Mucosa of stomach (tissue), 1 donor: ENCODE results near the gene ASCL5.

ENCODE experiments used
- H3K27me3 ChIP-seq: one replicate; pipeline ENCODE4 v1.7.0; 2013; ENCODE audit warnings: mild to moderate bottlenecking, low read length; ENCODE audit not compliant: control insufficient read depth, insufficient read depth
- H3K36me3 ChIP-seq: one replicate; pipeline ENCODE4 v1.7.0; 2013; ENCODE audit warnings: low read length; ENCODE audit not compliant: control insufficient read depth, insufficient read depth
- H3K4me1 ChIP-seq: one replicate; pipeline ENCODE4 v1.7.0; 2013; ENCODE audit warnings: mild to moderate bottlenecking, low read length; ENCODE audit not compliant: control insufficient read depth, insufficient read depth
- H3K4me3 ChIP-seq: one replicate; pipeline ENCODE4 v1.7.0; 2013; ENCODE audit warnings: low read length
- H3K9ac ChIP-seq: one replicate; pipeline ENCODE4 v1.7.0; 2013; ENCODE audit warnings: mild to moderate bottlenecking, low read length, moderate library complexity
- H3K9me3 ChIP-seq: one replicate; pipeline ENCODE4 v1.7.0; 2013; ENCODE audit warnings: mild to moderate bottlenecking, low read length, moderate library complexity; ENCODE audit not compliant: control insufficient read depth
- donor health status: Pancreatic carcinoma.

ASCL5 gene

DNA sequence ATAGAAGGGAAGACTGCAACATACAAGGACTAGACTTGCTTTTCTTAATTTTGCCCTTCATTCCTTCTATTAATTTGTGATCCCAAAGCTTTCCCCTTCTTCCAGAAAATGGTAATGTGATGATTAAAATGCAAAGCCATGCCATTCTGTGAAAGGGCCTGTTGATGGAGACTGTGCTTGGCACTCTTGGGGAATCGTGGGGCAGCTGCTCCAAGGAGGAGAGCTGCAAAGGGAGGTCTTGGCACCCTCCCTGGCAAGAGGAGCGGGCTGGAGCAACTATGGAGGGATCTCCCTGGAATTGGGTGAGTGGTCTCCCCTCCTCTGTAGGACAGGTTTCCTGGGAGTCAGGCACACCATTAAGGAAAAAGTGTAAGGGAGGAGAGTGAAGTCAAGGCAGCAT is 31.4 kb downstream of the ASCL5 start:
- Histone ChIP-seq H3K9ac (no peak overlapping the region), H3K27me3 (no peaks in the 10 kb centered on the region), H3K36me3 (no peaks in the 10 kb centered on the region), H3K4me1 (no peaks in the 10 kb centered on the region), H3K9me3 (no peaks in the 10 kb centered on the region), H3K4me3 (no peak overlapping the region)

DNA sequence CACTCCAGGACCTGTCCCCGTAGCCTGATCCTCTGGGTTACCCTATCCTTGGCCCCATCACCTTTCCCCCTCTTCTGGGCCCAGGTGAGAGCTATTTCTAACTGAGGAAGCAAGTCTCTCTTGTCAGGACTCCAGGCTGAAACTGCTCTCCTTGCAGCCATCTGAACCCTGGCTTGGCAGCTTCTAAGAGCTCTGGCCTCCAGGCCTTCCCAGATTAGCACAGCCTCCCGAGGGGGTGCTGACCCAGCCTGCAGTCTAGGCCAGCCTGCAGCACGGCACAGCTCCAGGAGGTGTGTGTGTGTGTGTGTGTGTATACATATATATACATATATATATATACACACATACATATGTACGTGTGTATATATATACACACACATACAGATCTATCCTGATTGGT is 32.2 kb downstream of the ASCL5 start:
- Histone ChIP-seq H3K27me3 (no peaks in the 10 kb centered on the region), H3K4me3 (no peak overlapping the region), H3K9ac (no peak overlapping the region), H3K9me3 (no peaks in the 10 kb centered on the region), H3K36me3 (no peaks in the 10 kb centered on the region), H3K4me1 (no peaks in the 10 kb centered on the region)

DNA sequence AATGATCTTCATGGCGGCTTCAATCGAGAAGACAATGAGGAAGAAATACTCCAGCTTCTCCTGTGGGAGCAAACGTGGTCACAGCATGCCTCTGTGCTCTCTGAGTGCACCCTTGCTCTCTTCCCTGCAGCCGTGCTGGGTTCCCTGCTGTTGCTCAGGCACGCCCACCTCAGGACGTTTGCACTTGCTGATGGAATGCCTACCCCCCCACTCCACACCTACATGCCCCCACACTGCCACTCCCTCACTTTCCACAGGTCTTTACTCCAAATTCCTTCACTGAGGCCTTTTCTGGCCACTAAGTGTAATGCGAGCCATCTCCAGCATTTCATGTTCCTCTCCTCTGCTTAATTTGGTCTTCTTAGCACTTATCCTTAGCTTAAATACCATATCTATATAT is 33.0 kb downstream of the ASCL5 start:
- no peaks in the 10 kb centered on the region for H3K36me3 ChIP-seq
- no peak overlapping the region for H3K4me3 ChIP-seq
- H3K4me1 ChIP-seq = no peaks in the 10 kb centered on the region
- H3K9ac ChIP-seq = no peak overlapping the region
- H3K9me3 ChIP-seq = no peaks in the 10 kb centered on the region
- H3K27me3 ChIP-seq = no peaks in the 10 kb centered on the region

DNA sequence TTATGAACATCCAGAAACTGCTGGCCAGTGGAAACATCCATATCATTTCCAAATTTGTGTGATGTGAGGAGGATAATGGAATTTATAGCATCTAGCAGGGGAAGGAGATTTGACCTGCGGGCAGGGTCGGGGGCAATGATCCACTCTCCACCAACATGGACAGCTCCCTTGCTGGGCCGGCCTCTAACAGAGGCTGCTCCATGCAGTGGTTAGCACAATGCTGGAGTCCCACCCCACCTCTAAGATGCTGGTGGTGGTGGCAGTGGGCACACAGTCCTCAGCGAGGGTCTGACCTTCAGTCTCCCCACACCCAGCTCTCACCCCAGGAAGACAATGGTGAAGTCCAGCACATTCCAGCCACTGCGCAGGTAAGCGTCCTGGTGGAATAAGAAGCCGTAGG is 33.4 kb downstream of the ASCL5 start:
- Histone ChIP-seq H3K27me3 (no peaks in the 10 kb centered on the region), H3K9me3 (no peaks in the 10 kb centered on the region), H3K4me1 (no peaks in the 10 kb centered on the region), H3K4me3 (no peak overlapping the region), H3K9ac (no peak overlapping the region), H3K36me3 (no peaks in the 10 kb centered on the region)

DNA sequence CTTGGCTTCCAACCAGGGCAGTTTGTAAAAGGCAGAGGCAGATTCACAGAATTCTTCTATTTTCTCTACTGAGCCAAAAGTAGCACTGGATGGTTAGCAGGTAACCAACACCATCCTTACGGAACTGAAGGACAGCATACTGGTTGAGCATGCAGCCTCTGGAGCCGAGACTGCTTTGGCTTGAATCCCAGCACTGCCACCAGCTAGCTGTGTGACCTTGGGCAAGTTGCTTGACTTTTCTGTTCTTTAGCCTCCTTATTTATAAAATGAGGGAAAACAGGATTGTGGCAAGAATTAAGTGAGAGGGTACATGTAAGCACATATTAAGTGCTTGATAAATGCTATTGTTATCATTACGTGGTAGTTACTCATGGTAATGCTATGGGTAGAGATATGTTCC is 34.2 kb downstream of the ASCL5 start:
- Histone ChIP-seq H3K27me3 (no peaks in the 10 kb centered on the region), H3K4me3 (no peak overlapping the region), H3K36me3 (no peaks in the 10 kb centered on the region), H3K9ac (no peak overlapping the region), H3K9me3 (no peaks in the 10 kb centered on the region), H3K4me1 (peaks cover 4% of the 10 kb centered on the region)

DNA sequence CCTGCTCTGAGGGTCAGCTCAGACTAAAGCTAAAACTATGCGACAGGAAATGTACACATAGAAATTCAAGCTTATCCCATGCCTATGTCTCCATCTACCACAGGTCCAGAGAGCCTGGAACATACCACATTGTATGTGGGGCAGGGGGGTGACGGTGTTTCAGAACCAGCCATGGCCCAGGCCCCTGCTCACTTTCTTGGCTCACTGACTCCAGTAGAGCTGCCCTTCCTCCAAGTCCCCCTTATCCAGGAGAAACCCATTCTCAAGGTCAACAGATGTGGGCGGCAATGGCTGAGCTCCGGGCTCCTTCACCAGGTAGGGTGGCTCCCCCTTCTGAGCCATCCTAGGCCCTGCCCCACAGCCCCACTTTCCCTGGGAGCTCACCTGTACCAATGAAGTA is 35.7 kb downstream of the ASCL5 start:
- Histone ChIP-seq H3K9ac (no peak overlapping the region), H3K36me3 (no peaks in the 10 kb centered on the region), H3K9me3 (no peaks in the 10 kb centered on the region), H3K4me3 (no peak overlapping the region), H3K4me1 (peaks cover 4% of the 10 kb centered on the region), H3K27me3 (no peaks in the 10 kb centered on the region)

DNA sequence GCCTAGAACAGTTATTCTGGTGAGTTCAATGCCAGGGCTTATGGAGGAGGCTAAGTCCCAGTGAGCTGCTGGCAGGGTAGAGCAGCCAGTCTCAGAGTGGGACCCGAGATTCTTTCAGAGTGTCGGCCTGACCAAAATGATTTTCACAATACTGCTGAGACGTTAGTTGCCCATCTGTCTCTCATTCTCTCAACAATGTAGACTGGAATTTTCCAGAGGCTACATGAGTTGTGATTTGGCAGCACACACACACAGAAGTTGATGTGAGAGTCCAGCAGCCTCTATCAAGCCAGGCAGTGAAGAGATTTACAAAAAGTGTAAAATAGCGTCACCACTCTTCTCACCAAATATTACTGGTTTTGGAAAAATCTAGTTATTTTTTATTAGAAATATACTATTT is 36.4 kb downstream of the ASCL5 start:
- peaks cover 4% of the 10 kb centered on the region for H3K4me1 ChIP-seq
- H3K9me3 ChIP-seq = no peaks in the 10 kb centered on the region
- no peak overlapping the region for H3K4me3 ChIP-seq
- no peaks in the 10 kb centered on the region for H3K27me3 ChIP-seq
- H3K36me3 ChIP-seq = no peaks in the 10 kb centered on the region
- no peak overlapping the region for H3K9ac ChIP-seq

DNA sequence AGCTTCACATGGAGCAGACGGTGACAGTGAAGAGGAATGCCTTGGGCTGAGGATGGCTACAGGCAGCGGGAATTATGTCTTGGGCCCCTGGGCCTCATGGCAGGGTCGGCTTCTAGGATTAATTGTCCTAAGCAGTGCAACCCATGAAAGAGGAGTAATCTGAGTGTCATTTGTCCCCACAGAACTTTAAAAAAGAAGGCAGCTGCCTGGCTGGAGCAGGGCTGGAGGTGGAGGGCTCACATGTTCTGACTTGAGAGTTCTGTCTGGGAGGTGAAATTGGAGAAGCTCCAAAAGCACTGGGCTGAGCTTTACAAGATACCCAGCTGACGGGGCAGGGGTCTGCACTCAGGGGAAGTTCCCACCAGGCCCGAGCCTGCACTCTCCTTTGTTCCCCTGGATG is 37.4 kb downstream of the ASCL5 start:
- Histone ChIP-seq H3K9me3 (no peaks in the 10 kb centered on the region), H3K4me3 (no peak overlapping the region), H3K9ac (no peak overlapping the region), H3K4me1 (peaks cover 4% of the 10 kb centered on the region), H3K36me3 (no peaks in the 10 kb centered on the region), H3K27me3 (peaks cover 2% of the 10 kb centered on the region)

DNA sequence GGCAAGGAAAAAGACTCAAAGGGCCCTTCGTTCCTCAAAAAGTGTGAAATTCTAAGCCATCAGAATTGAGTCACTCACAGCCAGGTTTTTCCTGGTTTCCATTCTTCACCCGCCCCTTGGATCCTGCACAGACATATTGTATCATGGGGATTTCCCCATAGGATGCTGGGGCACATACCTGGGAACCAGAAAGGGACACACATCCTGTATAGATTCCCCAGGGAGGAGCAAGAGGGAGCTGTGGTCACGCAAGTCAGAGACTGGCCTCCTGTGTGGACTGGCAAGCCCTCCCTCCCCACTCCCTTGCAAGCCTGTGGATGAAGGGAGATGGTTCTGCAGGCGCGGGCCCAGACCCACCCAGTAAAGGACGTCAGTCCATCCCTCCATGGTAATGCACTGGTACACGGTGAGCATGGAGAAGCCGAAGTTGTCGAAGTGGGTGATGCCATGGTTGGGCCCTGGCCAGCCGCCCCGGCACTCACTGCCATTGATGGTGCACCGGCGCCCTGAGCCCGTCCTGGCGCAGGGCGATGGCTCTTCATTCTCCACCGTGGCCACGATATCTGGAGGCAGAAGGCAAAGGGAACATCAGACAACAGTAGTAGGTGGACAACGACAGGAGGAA is 38.0 kb downstream of the ASCL5 start:
- Histone ChIP-seq H3K9ac (no peak overlapping the region), H3K36me3 (no peaks in the 10 kb centered on the region), H3K4me3 (no peak overlapping the region), H3K9me3 (no peaks in the 10 kb centered on the region), H3K4me1 (peaks cover 4% of the 10 kb centered on the region), H3K27me3 (peaks cover 4% of the 10 kb centered on the region)

DNA sequence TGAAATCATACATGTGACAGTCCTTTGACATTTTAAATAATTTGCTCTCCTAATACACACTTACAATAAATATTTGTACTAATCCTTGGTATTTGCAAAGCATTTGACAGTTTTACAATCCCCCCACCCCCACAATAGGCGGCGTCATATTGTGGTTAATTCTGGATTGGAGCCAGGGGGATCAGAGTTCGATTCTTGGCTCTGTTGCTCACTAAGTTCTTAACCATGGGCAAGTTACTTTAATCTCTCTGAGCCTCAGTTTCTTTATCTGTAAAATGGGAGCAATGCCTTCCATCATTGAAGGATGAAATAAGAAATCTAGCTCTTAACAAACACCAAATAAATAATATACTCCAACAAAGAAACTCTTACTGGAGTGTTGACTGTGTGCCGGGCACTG is 38.6 kb downstream of the ASCL5 start:
- H3K9me3 ChIP-seq = no peaks in the 10 kb centered on the region
- no peak overlapping the region for H3K4me3 ChIP-seq
- H3K36me3 ChIP-seq = no peaks in the 10 kb centered on the region
- no peak overlapping the region for H3K9ac ChIP-seq
- peaks cover 4% of the 10 kb centered on the region for H3K27me3 ChIP-seq
- peaks cover 4% of the 10 kb centered on the region for H3K4me1 ChIP-seq

DNA sequence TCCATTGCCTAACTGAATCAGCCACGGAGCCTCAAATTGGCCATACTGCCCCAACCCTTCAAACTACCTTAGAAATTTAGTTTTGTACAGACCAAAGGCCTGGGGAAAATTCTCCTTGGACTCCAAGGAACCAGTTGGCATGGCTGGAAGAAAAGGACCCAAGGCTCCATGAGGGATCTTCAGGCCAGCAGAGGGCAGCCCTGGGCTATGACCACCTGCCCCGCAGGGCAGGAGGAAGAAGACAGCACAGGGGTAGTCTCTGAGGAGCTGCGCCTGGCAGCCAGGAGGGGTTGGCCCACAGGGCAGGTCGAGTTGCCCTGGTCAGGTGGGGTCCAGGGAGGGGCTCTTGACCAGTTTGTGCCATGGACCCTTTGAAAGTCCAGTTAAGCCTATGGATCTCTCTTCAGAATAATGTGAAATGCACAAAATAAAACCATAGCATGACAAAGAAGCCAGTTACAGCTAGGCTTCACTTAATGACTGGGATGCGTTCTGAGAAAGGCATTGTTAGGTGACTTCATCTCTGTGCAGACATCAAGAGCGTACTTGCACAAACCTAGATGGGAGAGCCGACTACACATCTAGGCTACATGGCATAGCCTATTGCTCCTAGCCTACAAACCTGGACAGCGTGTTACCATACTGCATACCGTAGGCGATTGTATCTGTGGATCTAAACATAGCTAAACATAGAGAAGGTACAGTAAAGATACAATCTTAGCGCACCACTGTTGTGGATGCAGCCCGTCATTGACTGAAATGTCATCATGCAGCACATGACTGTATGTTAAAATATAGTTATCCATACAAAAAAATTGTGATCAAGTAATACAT is 40.9 kb downstream of the ASCL5 start:
- H3K9me3 ChIP-seq = no peaks in the 10 kb centered on the region
- H3K4me3 ChIP-seq = no peak overlapping the region
- no peak overlapping the region for H3K9ac ChIP-seq
- H3K4me1 ChIP-seq = peaks cover 4% of the 10 kb centered on the region
- H3K36me3 ChIP-seq = no peaks in the 10 kb centered on the region
- H3K27me3 ChIP-seq = peaks cover 10% of the 10 kb centered on the region

DNA sequence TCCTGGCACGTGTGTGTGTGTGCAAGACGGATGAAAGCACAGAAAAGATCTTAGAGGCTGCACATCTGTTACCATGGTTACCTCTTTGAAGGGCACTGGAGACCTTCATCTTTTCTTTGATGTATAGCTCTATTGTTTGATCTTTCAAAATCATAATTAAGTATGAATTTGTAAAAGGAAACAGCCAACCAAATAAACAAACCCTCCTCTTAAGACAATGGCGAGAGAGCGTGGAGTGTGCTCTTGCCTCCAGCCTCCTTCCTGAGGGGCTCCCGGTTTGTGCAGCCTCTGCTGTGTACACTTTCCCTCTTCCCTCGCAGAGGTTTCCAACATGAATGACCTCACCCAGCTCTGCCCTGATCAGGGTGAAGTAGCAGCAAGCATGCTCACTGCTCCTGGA is 42.7 kb downstream of the ASCL5 start:
- no peaks in the 10 kb centered on the region for H3K9me3 ChIP-seq

More for the DNA sequence above, 42.7 kb downstream of the ASCL5 start:
- peaks cover 10% of the 10 kb centered on the region for H3K27me3 ChIP-seq
- no peak overlapping the region for H3K9ac ChIP-seq
- H3K36me3 ChIP-seq = no peaks in the 10 kb centered on the region
- peaks cover 4% of the 10 kb centered on the region for H3K4me1 ChIP-seq
- H3K4me3 ChIP-seq = no peak overlapping the region
